Right lobe of liver (tissue), 6 donors: ENCODE measurements around the gene NEK9. TPM values are rescaled to one million over a fixed set of nuclear protein-coding genes. Genes with fewer than 3 reads are reported as not detected.

Experiments used
- ATAC-seq, 4 donors: fragments of 200-7000 bp; cut with Tn5 transposase; one replicate each; pipeline ENCODE4 v1.9.1; 2020; ENCODE audit warnings: mild to moderate bottlenecking in 4 of 4, moderate library complexity in 4 of 4
- DNase-seq, 3 donors: peaks; one replicate each; pipeline ENCODE4 v3.0.0-alpha.2; 2020
- H3K27ac ChIP-seq, 3 donors: fragments of 200-600 bp; one replicate each; pipeline ENCODE4 v1.8.0; 2022
- H3K27me3 ChIP-seq, 2 donors: fragments of 200-600 bp; one replicate each; pipeline ENCODE4 v1.8.0; 2022
- H3K36me3 ChIP-seq, 4 donors: fragments of 200-600 bp; sonication (generic) in 1 of 4; one replicate each; pipeline versions ENCODE4 v1.5.1 to v1.8.0; 2017 to 2022; ENCODE audit warnings: control low read depth in 1 of 4
- H3K4me1 ChIP-seq, 4 donors: fragments of 200-600 bp; sonication (generic) in 1 of 4; one replicate each; pipeline versions ENCODE4 v1.5.1 to v1.8.0; 2017 to 2022; ENCODE audit warnings: control low read depth in 1 of 4
- H3K4me3 ChIP-seq, 3 donors: fragments of 200-600 bp; one replicate each; pipeline ENCODE4 v1.8.0; 2022
- H3K9me3 ChIP-seq, 4 donors: fragments of 200-600 bp; sonication (generic) in 1 of 4; one replicate each; pipeline versions ENCODE4 v1.5.1 to v1.8.0; 2017 to 2022; ENCODE audit warnings: control low read depth in 1 of 4
- CTCF ChIP-seq, 4 donors: fragments of 200-600 bp in 3 of 4; fragments of 450-650 bp in 1 of 4; IDR thresholded peaks; one replicate each; pipeline versions ENCODE4 v1.5.1 to v1.8.0; 2016 to 2022; ENCODE audit warnings: antibody characterized with exemption in 4 of 4, mild to moderate bottlenecking in 2 of 4
- POLR2A ChIP-seq: fragments of 450-650 bp; IDR thresholded peaks from one replicate; pipeline ENCODE4 v1.6.1; 2017; ENCODE audit warnings: antibody characterized with exemption, mild to moderate bottlenecking
- WGBS: methylation state at CpG from one replicate; pipeline ENCODE4 v1.1.6; 2018; ENCODE audit warnings: low coverage, low lambda C conversion rate; ENCODE audit not compliant: insufficient coverage; ENCODE audit errors: missing lambda C conversion rate; 5-methylcytosine and 5-hydroxymethylcytosine counted together
- intact Hi-C, 2 donors: fragments of 100-400 bp; cut with DNase I; formaldehyde crosslinking; loops; one replicate each; pipeline versions ENCODE4 v1.11.2 to v1.14.1; 2022
- total RNA-seq, 6 experiments: library from RNA; depleted of rRNA in 2 of 6; stranded (reverse); fragments of >200 nt in 2 of 6; fragmentation: NEBNext Ultra II Directional in 3 of 6; extraction: Animal tissue kit (Norgen Biotek cat#: 25700) in 3 of 6; gene quantifications; one replicate each; pipeline versions ENCODE4 v1.1.0 to v1.2.4, GENCODE V29; 2016 to 2023
- donor health status: DM: no; HTN: yes; CAD: no.
- donor health status: DM: no; HTN: no; CAD: no.
- donor health status: DM: no; HTN: no; CAD: no.
- donor health status: DM: no; HTN: yes; CAD: no.
- donor health status: DM: no; HTN: yes; CAD: no.

NEK9 gene
- total RNA-seq, 6 experiments from 2014 or later, result 22.2 to 56.8 (median 39.6) TPM

- H3K4me1 ChIP-seq, result peaks cover 0 to 19% (median 6%) of the 10 kb centered on the region in 4 donors
- H3K27me3 ChIP-seq, result no peaks in the 10 kb centered on the region
- H3K4me3 ChIP-seq, result no peak overlapping the region
- H3K27ac ChIP-seq, result no peak overlapping the region
- H3K36me3 ChIP-seq, result no peaks in the 10 kb centered on the region
- H3K9me3 ChIP-seq, result no peaks in the 10 kb centered on the region
- WGBS, result 70% methylated on average over 4 of the region's 8 CpGs
- DNase-seq (no peak), ATAC-seq (no peak)
- intact Hi-C loops, result no loop called here
- TF ChIP-seq CTCF (IDR thresholded peaks at IDR 0.05), result no peak
- no peak for TF ChIP-seq POLR2A
Measured at GRCh38 chr14:75044752-75045151, 82.1 kb downstream of the NEK9 start.

GRCh38 chr14:75044322-75044721 is 82.5 kb downstream of the NEK9 start:
- Histone ChIP-seq H3K9me3 (no peaks in the 10 kb centered on the region), H3K4me3 (no peak overlapping the region), H3K27me3 (no peaks in the 10 kb centered on the region), H3K27ac (no peak overlapping the region), H3K4me1 (peaks cover 0 to 19% (median 6%) of the 10 kb centered on the region in 4 donors), H3K36me3 (no peaks in the 10 kb centered on the region)
- intact Hi-C loops, result no loop called here
- DNase-seq (no peak), ATAC-seq (no peak)
- WGBS, result 19% methylated on average over 2 of the region's 2 CpGs
- TF ChIP-seq POLR2A, result no peak
- no peak for TF ChIP-seq CTCF (IDR thresholded peaks at IDR 0.05)

GRCh38 chr14:75042035-75042434 is 84.8 kb downstream of the NEK9 start:
- no peaks in the 10 kb centered on the region for H3K9me3 ChIP-seq
- H3K4me1 ChIP-seq, result peaks cover 0 to 19% (median 6%) of the 10 kb centered on the region in 4 donors
- TF ChIP-seq POLR2A (peak; percentile 15), CTCF (IDR thresholded peaks at IDR 0.05) (no peak)
- peak overlapping the region; percentile 60 to 82 (median 68) for H3K27ac ChIP-seq
- peaks cover 0 to 6% (median under 1%) of the 10 kb centered on the region in 4 donors for H3K36me3 ChIP-seq
- peak; percentile 56 to 71 (median 66) for ATAC-seq
- no peaks in the 10 kb centered on the region for H3K27me3 ChIP-seq
- intact Hi-C loops, result no loop called here
- no peak for DNase-seq
- WGBS, result 20% methylated on average over 6 of the region's 6 CpGs
- H3K4me3 ChIP-seq, result no peak overlapping the region

GRCh38 chr14:75041613-75042012 is 85.2 kb downstream of the NEK9 start:
- 39% methylated on average over 4 of the region's 4 CpGs for WGBS
- H3K27me3 ChIP-seq, result no peaks in the 10 kb centered on the region
- intact Hi-C loops, result no loop called here
- no peak for TF ChIP-seq CTCF (IDR thresholded peaks at IDR 0.05)
- no peak for TF ChIP-seq POLR2A
- no peaks in the 10 kb centered on the region for H3K9me3 ChIP-seq
- H3K36me3 ChIP-seq, result peaks cover 0 to 6% (median under 1%) of the 10 kb centered on the region in 4 donors
- ATAC-seq, result peak; percentile 91 to 97 (median 96)
- peaks cover 0 to 19% (median 6%) of the 10 kb centered on the region in 4 donors for H3K4me1 ChIP-seq
- DNase-seq, result no peak
- peak overlapping the region; percentile 60 to 82 (median 68) for H3K27ac ChIP-seq
- H3K4me3 ChIP-seq, result peak overlapping the region in 1 of 3 donors; percentile 8
